ENCODE data around the gene RADIL.

Gene RADIL

DNA sequence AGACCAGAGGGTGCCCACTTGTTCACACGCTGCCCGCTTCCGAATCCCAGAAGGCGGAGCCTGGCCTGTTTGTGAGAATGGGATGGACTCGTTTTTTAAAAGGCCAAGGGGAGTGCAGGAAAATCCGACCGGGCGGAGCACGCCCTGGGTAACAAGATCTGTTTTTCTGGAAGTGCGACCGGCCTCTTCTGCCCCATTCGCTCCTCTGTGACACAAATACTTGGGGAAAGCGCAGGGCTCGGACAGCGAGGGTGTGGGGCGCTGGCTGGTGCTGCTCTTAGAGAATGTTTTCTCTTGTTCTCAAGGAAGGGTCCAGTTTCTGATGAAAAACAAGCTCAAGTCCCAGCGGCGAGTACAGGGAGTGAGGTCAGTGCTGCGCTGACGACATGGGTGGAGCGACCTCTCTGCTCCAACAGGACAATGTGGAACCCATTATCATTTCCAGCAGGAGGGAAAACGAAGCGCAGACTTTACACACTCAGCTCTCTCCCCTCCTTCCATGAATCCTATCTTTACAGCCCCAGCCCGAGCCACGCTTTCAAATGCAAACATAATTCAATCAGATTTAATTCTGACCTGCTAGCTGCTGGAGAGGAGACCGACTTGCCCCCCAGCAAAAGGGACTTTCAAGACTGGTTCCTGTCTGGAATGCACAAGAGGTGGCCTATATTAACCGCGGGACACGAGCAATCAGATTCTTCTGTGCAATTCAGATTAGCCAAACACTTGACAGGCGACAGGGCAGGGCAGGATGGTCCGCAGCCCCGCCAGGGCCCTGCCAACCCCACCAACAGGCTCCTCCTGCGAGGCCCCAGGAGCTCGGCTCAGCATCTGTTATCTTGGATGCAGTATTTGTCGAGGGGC lies 1.1 kb downstream of the RADIL start:
- no peak for DNase-seq (ENCODE audit: low spot score)

DNA sequence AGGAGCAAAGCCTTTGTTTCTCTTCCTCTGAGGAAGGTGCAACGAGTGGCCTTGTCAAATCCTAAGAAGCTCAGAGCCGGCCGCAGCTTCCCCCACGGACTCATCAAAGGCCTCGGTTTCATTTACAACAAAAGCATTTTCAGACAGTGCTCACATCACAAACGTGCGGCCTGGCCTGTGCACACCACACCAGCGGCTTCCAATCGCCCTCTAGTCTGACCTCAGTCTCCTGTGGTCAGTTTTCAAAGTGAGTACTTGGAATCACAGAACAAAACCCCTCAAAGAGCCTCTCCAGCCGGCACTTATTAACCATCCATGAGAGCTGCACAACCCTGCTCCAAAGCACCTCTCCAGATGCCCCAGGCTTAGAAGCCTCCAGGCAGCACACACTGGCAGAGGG lies 3.3 kb downstream of the RADIL start:
- DNase-seq (ENCODE audit: low spot score), result no peak

DNA sequence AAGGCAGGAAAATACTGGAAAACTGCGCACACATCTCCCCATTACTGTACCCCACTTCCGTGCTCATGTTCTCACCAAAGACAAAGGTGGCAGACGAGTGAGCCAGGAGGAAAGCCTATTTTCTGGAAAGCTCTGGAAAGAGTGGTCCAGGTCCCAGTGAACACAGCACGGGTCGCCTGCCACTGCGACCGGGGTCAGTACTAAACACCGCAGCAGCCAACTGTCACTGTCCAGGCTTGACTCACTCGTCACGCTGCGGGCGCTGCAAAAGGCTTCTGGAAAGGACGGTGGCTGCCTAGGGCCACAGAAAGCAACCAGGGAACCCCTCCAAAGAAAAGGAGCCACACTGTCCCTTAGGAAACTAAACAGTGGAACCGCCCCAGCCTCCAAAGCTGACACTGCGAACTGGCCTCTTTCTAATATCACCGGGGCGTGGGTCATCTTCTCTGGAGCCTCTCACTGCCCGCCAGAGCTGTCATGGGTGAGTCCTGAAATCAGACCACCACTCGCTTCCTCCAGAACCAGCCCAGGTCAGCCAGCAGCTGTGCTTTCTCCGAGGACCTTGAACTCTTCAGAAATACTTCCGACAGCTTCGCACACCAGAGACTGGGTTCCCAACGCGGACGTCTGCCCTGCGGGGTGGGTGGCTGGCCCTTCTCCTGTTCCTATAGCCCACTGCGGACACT lies 4.0 kb downstream of the RADIL start:
- no peak for DNase-seq (ENCODE audit: low spot score)

DNA sequence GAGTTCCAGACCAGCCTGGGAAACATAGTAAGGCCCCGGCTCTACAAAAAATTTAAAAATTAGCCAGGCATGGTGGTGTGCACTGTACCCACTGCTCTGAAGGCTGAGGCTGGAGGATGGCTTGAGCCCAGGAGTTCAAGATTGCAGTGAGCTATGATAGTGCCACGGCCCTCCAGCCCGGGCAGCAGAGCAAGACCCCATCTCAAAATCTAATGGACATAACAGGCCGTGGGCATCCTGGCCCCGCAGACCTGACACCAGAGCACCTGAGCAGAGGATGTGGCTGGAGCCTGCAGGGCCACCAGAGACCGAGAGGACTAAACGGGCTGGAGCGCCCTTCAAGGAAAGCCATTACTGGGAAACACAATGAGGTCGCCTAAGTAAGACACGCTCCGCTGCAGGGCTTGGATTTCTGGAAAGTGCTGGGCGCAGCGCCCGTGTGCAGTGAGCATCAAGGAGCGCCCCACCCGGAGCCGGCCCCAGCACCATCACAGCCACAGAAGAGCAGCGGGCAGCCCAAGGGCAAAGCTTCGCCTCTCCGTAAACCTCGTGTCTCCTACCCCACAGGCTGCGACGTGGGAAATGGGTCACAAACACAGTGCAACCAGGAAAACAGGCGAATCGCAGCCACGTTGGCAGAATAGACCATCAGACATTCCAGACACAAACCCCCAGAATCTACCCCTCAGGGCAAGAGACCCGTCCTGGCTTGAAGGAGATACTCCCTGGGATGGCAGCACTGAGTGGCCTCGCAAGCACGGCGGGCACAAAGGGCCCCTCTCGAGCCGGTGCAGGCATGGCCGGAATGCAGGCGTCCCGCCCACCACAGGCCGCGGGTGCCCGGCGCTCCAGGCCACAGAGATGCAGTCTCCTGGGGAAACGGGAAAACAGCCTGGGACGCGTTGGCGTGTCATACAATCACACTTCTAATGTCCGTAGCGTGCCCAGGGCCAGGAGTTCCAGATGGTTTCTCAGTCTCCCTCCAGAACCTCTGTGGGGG lies 4.9 kb downstream of the RADIL start:
- no peak for DNase-seq (ENCODE audit: low spot score)

DNA sequence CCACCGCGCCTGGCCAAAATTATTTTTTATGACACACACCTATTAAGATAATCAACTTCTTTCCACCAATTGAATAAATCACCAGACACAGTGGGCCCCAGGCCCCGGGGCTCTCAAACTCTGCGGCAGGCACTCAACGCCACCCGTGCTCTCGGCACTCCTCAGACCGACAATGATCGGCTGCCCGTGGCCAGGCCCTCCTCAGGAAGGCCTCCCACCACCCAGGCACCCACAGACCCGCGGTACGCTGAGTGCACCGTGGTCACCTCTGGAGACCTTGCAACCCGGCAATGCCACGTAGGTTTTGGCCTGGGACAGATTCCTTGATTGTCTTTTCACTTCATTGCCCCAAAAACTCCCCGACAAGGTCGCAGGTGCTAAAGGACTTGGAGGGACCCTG lies 6.9 kb downstream of the RADIL start:
- no peak for DNase-seq (ENCODE audit: low spot score)

DNA sequence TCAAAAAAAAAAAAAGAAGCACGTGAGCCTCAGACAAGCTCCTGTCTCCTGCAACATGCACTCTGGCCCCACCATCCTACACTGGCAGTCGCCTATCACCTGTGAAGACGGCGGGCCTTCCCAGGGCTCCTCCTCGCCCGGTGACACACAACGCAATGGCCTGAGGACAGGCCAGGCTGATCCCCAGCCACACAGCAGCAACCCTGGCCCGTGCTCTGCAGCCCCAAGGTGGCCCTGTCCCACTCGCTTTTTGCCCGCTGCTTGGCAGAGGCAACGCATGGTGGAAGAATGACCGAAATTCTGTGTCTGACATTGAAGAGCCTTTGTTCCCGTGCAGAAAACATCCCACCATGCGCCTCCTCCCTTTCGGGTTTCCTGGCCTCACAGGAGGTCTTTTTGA lies 8.1 kb downstream of the RADIL start:
- DNase-seq (ENCODE audit: low spot score), result no peak

DNA sequence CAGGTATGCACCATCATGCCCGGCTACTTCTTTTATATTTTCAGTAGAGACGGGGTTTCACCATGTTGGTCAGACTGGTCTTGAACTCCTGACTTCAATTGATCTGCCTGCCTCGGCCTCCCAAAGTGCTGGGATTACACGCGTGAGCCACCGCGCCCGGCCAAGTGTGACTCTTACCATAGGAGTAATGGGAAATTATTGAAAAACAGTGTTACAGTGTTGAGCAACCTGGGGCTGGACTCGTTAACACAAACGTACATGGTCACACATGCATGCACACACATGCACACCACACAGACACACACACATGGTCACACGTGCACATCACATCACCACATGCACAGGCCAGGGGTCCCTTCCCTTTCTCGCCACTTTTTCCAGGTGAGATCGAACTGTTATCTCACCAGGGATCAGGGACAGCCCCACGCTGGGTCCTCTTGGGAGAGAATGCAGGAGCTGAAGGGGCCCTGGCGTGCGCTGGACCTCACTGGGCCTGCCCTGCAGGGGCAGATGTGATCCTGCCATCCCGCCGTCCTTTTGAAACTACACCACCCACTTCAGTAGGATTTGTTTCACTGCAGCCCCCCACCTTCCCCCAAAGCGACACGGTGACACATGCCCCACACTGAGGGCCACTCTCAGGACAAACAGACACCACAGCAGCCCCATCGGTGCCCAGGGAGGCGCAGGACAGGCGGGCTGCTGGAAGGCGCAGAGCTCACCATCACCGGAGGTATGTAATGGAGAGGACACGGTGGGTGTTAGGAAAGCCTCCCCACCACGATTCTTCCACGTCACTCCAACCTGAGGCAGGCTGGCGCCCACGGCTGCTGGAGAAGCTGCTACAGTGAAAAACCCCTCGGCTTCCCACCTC lies 10.2 kb downstream of the RADIL start:
- DNase-seq (ENCODE audit: low spot score), result no peak

DNA sequence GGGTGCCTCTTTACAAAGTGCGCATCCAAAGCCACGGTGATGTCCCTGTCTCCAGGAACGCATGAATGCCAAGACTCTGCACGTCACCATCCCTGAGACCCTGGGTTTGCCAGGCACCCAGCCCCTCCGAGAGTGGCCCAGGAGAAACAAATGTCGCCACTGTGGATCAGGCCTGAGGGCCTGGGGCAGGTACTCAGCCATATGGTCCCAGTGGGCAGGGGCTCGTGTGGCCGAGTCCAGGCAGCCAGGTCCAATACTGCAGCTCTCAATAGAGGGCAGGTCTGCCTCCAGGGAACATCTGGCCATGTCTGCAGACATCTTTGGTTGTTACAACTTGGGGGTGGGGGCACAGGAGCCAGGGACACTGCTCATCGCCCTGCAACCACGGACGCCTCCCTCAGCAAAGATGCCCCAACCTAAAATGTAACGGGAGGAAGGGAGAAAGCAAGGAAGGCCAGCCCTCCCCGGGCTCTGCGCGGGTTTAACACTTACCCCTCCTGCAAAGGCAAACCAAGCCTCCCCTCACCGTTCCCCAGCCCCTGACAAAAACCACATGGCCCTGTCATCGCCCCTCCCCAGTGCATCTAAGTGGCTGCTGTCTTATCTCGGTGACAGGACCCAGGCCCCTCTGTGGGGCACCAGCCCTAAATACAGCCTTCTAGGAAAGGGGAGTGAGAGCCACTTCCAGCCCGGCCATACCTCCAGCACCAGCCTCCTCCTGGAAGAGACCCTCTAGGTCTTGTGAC lies 11.4 kb downstream of the RADIL start:
- no peak for DNase-seq (ENCODE audit: low spot score)

DNA sequence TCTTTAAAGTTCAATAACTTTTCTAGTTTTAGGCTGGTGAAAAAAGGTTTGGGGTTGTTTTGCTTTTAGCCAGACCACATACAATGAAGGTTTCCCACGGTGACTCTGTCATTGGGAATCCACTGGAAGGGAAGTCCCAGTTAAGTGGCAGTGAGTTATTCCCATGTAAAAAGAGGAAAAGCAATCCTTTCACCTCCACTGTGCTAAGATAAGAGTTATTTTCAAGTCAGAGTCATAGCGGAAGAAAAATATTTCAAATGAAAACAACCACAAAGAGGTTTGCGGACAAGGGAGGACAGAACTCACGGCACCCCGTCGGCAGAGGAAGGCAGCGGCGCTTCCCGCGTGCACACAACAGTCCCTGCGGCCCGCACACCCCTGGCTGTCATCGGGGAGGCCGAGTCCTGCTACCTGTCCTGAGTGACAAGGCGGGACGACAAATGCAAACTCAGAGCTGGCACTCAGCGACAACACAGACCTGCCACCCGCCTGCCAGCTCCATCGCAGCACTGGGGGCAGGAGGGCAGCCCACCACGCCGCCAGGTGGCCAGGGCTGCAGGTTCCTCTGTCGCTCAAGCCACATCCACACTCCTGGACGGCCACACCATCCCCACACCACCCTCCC lies 12.3 kb downstream of the RADIL start:
- no peak for DNase-seq (ENCODE audit: low spot score)

DNA sequence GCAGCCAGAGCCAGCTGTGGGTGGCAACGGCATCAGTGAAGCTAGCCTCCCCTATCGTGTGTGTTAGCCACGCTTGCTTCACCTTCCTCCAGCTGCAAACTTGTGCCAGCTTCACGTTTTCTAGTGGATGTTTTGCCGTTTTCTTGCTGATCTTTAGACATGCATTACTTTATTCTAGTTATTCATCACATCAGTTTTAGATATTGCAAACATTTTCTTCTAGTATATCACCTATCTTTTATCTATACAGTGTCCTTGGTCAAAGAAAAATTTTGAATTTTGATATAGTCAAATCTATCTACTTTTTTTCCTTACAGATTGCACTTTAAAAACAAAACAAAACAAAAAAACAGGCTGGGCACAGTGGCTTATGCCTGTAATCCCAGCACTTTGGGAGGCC lies 15.0 kb downstream of the RADIL start:
- DNase-seq (ENCODE audit: low spot score), result no peak

DNA sequence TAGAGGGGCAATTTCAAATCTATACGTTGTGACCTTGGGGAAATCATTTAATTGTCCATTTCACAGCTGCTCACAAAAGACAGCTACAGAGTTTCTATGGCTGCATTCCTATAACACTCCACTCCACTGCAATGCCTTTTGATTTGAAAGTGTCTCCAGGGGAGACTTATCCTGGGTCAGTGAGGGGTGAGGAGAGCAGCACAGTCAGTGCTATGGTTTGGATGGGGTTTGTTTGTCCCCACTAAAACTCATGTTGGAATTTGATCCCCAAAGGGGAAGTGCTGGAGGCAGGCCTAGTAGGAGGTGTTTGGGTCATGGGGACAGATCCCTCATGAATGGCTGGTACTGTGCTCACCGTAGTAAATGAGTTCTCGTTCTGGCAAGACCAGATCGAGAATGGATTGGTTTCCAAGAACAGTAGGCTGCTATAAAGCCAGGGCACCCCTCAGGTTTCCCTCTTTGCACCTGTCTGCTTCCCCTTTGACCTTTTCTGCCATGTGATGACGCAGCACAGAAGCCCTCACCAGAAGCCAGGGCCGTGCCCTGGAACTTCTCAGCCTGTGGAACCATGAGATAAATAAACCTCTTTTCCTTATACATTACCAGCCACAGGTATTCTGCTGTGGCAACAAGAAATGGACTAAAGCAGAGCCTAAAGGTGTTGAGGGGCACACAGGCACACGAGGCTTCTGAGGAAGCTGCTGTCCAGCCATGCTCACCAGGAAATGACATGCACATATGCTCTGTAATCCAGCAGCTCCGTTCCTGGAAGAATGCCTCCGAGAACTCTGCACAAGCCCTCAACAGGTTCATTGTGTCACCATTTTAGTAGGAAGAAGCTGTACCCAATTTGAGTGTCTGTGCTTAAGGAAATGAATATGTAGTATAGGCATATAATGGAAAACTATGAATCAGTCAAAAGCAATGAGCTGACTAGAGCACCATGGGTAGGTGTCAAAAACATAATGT lies 16.7 kb downstream of the RADIL start:
- DNase-seq (ENCODE audit: low spot score), result no peak

DNA sequence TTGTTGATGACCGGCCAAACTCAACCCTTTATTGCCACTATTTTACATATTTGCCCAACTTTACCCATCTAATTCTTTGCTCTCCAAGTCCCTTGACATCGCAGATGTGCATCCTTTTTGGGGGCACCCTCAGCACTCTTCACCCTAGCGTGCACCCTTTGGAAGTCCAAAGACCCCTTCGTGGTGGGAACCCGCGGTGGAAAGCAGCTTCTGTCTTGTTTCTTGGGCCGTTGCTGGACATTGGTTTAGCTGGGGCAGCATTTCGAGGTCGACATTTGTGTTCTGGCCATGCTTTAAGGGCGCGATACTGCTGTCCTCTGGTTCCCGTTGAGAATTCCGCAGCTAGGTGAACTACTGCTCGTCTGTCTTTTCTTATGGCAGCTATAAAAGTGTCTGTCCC lies 21.4 kb downstream of the RADIL start:
- DNase-seq (ENCODE audit: low spot score), result no peak

DNA sequence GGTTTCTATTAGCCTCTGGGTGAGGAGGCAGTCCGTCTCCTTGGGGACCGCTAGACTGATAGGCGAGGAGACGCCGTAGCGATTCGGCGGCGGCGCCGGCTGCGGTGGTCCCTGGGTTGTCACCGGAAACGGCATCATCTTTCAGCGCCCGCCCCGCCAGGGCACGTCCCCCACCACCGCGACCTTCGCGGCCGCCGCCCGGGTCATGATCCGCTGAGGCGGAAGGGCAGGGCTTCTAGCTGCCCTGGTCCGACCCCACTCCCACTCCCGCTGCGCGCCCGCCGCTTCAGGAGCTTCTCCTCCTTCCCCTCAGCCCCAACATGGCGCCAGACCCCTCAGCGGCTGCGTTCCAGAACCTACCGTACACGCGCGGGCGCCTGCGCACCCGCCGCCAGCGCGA lies 21.8 kb downstream of the RADIL start, which contains the start of gene PAPOLB:
TSS of gene PAPOLB (minus strand) at position 358 of the 400 bp plus-strand sequence. CDS start at position 138, 220 bp downstream.
- no peak for DNase-seq (ENCODE audit: low spot score)

DNA sequence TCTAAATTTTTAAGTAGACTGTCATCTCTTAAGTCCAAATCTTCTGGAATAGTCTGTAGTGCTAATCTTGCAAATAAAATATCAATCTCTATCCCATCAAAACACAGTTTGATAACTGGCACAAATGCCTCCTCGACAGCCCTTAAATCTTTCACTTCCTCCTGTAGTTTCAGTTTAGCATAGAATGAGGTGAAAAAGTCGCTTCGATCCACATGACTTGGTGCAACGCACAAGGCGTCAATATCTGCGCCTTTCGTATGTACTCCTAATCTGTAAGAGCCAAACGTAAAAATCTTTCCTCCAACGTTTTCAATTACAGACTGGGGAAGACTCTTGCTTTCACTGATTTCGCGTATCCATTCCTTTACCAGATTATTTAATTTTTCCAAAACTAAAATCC lies 22.3 kb downstream of the RADIL start:
- no peak for DNase-seq (ENCODE audit: low spot score)

DNA sequence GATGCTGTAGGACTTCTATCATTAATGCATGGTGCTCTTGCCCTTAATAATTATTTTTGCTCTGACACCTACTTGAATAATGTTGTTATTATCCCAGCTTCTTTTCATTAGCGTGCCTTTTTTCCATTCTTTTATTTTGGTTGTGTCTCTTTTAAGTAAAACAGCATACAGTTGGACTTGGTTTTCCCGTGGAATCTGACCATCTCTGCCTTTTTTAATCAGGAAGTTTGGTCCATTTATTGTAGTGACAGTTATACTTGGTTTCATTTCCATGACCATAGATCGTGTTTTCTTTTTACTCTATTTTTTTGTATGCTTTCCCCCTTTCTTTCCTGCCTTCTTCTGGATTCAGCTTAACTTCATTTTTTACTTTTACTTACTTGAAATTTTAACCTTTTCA lies 26.3 kb downstream of the RADIL start:
- no peak for DNase-seq (ENCODE audit: low spot score)

DNA sequence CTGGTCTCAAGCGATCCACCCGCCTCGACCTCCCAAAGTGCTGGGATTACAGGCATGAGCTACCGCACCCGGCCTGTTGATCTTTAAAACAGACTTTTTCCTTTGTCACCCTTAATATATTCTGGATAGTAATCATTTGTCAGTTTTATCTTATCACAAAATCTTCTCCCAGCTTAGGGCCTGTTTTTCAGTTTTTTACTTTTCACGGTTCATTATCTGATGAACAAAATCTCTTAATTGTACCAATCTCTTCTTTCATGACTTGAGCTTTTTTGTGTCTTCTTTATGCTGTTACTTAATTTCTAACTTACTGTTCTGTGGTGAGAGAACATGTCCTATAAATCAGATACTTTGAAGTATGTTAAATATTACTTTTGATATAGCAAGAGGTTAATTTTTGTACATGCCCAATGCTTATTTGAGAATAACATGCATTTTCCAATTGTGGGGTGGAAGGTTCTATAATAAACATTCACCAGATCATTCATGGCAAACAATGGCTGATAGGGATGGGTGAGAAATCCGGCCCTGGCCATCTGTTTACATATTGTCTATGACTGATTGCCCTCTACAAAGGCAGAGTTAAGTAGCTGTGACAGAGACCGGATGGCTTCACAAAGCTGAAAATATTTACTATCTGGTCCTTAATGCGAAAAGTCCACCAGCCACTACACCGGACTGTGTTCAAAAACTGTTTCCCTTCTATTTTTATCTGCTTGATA lies 27.0 kb downstream of the RADIL start:
- DNase-seq (ENCODE audit: low spot score), result no peak

DNA sequence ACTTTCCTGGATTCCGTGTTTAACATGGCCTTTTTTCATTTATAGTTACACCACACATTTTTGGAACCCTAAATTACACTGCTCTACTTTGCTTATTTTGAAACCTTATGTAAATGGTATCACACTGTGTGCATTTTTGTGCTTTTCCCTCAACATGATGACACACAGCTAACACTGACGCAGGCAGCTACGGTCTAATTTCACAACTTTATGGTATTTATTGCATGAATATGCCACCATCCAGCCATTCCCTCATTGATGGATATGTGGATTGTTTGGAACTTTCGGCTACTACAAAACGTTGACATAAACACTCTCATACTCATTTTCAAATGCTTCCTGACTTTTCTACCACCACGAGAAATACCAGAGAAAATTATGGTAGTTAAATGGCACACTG lies 28.6 kb downstream of the RADIL start:
- DNase-seq (ENCODE audit: low spot score), result no peak

Data from NAMALWA (cell line).